Pons (tissue), 1 donor: ENCODE measurements around the gene HIVEP3.

Experiments
- DNase-seq: peaks from one replicate; pipeline ENCODE4 v3.0.0-alpha.2; 2016; ENCODE audit warnings: low spot score

HIVEP3 gene

DNA sequence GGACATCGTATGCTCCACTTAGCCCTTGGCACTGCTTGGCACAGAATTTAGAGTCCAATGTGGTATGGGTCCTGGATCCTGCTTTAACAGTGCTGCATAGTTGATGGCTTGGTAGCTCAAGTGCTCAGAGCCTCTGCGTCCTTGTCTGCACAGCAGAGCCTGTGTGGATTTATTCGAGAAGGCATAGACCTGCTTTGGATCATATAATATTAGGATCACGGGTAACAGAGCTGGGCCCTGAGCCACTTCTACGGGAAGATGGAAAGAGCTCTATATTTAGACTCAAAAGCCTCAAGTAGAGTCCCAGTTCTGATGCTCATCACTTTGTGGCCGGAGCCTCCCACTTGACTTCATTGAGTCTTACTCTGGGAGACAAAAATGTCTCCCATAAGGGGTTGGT, 269.9 kb downstream of the HIVEP3 start:
- DNase-seq: no peak

DNA sequence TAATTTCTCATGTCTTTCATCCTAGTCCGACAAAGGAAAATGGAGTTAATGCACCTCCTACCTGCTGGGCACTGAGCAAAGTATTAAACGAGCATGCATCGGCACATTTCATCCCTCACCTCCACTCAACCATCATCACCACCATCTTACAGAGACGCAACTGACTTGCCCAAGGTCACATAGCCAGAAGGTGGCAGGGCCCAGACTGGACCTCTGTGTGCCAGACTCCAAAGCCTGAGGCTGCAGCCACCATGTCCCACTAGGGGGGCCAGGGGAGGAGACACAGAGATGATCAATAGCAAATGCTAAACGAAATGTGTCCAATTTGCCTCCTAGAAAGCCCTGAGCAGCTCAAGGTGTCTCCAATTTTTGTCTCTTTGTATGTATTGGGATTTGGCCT, 270.5 kb downstream of the HIVEP3 start:
- DNase-seq: no peak

DNA sequence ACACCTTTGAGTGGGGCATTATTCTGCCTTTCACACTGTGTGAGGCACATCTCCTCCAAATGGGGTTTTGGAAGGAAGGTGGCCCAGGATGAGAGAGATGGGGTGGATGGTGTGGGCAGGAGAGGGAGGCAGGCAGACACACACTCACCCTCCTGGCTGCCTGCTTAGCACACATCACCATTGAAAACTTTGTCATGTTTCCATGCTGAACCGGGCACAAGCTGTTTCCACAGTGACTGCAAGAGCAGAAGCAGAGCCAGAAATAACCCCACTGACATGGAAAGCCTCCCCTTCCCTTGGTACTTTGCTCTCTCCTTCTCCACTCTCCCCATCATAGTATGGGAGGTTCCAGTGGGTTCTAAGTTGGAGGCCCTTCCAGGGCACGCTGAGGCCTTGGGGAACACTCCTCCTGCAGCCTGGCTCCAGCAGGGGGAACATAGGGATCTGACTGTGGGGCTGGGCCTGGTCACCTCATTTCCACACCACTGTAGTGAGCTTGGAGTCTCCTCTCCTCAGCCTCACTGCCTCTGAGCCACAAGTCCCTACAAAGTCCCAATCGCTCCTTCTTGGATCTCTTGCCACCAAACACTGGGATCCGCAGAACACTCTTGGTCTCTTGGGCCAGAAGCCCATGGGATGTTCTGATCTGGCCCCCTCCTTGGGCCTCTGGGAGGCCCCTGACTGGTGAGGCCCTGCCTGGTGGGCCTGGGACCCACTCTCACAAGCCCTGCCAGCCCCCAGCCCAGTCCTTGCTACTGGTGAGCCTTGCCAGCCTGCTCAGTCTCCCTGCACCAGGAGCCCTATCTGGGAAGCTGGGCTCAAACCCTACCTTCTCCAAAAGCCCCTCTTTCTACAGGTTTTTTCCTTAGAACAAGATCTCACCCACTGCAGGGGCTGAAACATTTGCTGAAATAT, 271.2 kb downstream of the HIVEP3 start:
- DNase-seq: no peak

- DNase-seq: no peak
Measured at GRCh38 chr1:41646186-41646585, 272.5 kb downstream of the HIVEP3 start.

DNA sequence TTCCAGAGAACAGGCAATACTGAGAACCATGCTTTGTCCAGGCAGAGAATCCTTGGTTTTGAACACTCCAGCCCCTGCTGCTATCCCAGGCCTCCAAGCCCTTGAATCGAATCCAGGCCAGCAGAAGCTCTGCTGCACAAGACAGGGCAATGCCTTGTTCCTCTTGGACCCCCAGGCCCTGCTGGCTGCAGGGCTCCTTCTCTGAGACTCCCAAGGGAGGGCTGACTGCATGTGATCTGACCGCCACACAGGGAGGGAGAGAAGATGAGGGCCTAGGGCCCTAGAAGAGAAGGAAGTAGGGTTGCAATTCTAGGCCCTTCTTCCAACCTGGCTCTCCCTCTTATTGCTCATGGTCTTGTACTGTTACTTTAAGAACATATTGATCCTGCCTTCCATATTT, 273.7 kb downstream of the HIVEP3 start:
- peak; percentile 51 for DNase-seq

- DNase-seq: no peak
Measured at GRCh38 chr1:41642922-41643821, 275.6 kb downstream of the HIVEP3 start.

DNA sequence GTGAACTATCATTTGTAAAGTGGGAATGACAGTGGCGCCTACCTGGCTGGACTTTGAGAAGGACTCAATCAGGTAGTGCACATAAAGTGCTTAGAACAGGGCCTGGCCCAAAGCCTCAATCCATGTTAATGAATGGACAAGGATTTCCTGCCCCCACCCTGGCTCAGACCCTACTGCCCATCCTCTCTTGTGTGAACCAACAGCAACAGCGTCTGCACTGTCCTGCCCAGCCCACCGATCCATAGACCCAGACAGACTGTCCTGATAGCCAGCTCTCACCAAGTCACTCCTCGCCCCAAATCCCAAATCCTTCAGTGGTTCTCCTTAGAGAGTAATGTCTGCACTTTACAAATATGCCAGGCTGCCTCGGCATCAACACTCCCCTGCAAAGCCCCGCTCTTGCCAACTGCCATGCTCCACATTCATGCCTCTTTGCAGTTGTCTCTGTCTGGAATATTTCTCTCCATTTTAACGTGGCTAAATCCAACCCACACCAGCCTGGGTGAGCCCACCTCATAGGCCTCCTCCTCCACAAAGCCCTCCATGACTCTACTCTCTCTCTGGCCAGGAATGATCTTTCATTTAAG, 276.7 kb downstream of the HIVEP3 start:
- no peak for DNase-seq

- DNase-seq: no peak
Measured at GRCh38 chr1:41641475-41641814, 277.3 kb downstream of the HIVEP3 start.

- DNase-seq: no peak
Measured at GRCh38 chr1:41640756-41641474, 277.8 kb downstream of the HIVEP3 start.

- DNase-seq: no peak
Measured at GRCh38 chr1:41640141-41640751, 278.5 kb downstream of the HIVEP3 start.

DNA sequence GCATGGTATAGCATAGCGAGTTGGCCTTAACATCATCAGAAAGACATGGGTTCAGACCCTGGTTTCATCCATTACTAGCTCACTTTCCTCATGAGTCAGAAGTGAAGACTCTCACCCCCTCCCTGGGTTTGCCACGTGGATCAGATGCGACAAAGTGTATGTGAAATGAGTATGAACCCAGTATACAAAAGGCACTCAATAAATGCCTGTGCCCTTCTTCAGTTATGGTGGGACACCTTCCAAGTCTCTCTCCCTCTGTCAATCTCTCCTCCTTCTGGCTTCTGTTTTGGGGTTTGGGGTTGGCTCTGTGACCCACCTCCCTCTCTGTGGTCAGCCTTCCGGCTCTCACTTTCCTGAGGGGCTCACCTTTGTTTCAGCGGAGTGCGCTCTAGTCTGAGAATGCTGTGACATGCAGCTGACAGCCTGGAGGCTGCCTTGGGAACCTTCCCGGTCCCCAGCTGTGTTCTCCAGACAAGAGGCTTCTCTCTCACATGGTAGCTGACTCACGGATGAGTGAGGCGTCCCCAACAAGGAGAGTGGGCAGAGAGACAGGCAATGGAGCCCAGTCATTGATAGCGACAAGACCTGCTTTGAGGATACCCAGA, 279.3 kb downstream of the HIVEP3 start:
- peak; percentile 90 for DNase-seq

- DNase-seq: no peak
Measured at GRCh38 chr1:41638086-41639024, 280.4 kb downstream of the HIVEP3 start.

- DNase-seq: no peak
Measured at GRCh38 chr1:41637367-41637766, 281.4 kb downstream of the HIVEP3 start.

DNA sequence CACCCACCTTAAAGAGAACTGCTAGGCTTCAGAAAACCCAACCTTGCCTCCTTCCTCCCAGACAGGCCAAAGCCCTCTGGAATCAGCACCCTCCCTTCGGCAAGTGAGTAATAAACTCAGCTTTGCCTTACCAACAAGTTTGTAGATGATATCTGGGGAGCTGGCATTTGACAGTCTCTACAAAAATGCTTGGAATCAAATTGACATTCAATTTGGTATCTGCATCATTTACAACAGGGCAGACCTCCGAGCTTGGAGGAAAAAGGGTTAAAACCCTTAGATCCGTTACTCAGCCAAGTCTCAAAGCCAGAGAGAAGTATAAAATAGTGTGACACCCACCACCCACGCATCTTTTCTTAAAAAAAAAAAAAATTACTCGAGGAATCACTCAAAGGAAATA, 285.0 kb downstream of the HIVEP3 start:
- DNase-seq: no peak

DNA sequence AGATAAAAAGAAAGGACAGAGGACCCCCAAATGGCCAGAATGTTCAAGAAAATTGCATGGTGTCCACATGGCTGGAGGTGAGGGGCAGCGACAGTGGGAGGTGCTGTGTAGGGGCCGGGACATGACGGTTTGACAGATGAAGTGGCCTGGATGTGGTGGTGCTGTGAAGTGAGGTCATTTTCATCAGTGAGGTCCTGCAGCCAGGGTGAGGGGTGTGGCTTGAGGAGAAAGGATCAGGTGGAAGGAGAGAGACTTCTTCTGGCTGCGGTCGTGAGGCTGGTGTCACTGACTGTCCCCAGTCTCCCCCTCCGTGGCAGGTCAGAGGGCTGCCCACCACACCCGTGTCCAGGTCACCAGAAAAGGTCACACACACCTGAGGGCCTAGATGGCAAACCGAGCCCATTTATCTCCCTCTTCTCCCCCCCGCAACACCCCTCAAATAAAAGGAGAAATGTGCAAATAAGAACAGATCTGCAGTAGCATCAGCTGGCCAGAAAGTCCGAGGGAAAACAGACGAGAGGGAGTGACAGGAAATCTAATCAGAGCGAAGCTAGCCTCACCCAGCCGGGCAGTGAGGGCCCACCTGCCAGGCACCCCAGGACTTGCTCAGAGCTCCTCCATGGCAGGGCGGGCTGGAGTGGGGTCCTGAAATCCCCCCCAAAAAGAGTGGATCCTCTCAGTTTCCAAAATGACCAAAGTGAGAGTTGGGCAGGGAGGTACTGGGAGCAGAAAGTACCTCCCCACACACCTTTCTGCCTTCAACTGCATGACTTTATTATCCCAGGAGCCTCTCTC, 285.7 kb downstream of the HIVEP3 start:
- DNase-seq: no peak

GRCh38 chr1:41631971-41632370, 286.8 kb downstream of the HIVEP3 start:
- DNase-seq: no peak

- no peak for DNase-seq
Measured at GRCh38 chr1:41631154-41631553, 287.6 kb downstream of the HIVEP3 start.

DNA sequence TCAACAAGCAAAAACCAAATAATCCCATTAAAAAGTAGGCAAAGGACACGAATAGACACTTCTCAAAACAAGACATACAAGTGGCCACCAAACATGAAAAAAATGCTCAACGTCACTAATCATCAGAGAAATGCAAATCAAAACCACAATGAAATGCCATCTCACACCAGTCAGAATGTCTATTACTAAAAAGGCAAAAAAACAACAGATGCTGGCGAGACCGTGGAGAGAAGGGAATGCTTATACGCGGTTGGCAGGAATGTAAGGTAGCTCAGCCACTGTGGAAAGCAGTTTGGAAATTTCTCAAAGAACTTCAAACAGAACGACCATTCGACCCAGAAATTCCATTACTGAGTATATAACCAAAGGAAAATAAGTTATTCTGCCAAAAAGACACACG, 289.2 kb downstream of the HIVEP3 start:
- DNase-seq: no peak

DNA sequence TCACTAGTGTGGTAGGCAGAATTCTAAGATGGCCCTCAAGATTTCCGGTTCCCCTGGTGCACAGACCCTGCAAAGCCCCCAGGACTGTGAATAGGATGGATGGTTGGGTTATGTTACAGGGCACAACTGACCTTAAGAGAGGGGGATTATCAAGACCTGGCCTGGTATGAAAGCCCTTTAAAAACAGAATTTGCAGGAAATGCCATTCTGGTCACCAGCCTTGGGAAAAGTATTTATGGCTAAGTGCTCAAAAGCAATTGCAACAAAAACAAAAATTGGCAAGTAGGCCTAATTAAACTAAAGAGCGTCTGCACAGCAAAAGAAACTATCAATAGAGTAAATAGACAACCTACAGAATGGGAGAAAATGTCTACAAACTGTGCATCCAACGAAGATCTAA, 289.6 kb downstream of the HIVEP3 start:
- DNase-seq: no peak
